Stomach (tissue), 9 donors: ENCODE measurements around the gene CAMSAP3. TPM values are rescaled to one million over a fixed set of nuclear protein-coding genes. Genes with fewer than 3 reads are reported as not detected.

Experiments used
- DNase-seq, 2 donors: peaks; one replicate each; pipeline versions ENCODE4 v3.0.0 to v3.0.0-alpha.2; 2013 to 2019
- H3K27ac ChIP-seq, 5 donors: fragments of 200-600 bp in 4 of 5; sonication (generic) in 4 of 5; one replicate each; pipeline ENCODE4 v1.5.1; 2013 to 2019; ENCODE audit warnings: mild to moderate bottlenecking in 1 of 5, moderate library complexity in 1 of 5
- H3K27me3 ChIP-seq, 3 donors: fragments of 200-600 bp; sonication (generic); one replicate each; pipeline ENCODE4 v1.5.1; 2017 to 2019; ENCODE audit warnings: mixed run types in 1 of 3
- H3K36me3 ChIP-seq, 4 donors: fragments of 200-600 bp; sonication (generic); 1 replicate in 3 of 4; 2 replicates in 1 of 4; pipeline ENCODE4 v1.5.1; 2016 to 2019
- H3K4me1 ChIP-seq, 4 donors: fragments of 200-600 bp; sonication (generic); one replicate each; pipeline ENCODE4 v1.5.1; 2016 to 2019
- H3K4me3 ChIP-seq, 4 donors: fragments of 200-600 bp; sonication (generic) in 3 of 4; one replicate each; pipeline ENCODE4 v1.5.1; 2016 to 2019; ENCODE audit warnings: mild to moderate bottlenecking in 1 of 4
- H3K9me3 ChIP-seq, 4 donors: fragments of 200-600 bp; sonication (generic); one replicate each; pipeline ENCODE4 v1.5.1; 2016 to 2019
- CTCF ChIP-seq, 7 experiments: fragments of 450-650 bp in 4 of 7; fragments of 200-600 bp in 3 of 7; sonication (generic) in 3 of 7; IDR thresholded peaks; one replicate each; pipeline ENCODE4 v1.5.1; 2016 to 2019; ENCODE audit warnings: antibody characterized with exemption in 7 of 7, control low read depth in 2 of 7, mild to moderate bottlenecking in 1 of 7
- EP300 ChIP-seq: sonication (generic); formaldehyde crosslinking; IDR thresholded peaks from one replicate; pipeline ENCODE4 v1.6.1; 2017; ENCODE audit warnings: antibody characterized with exemption
- POLR2A ChIP-seq, 4 donors: fragments of 450-650 bp; IDR thresholded peaks; one replicate each; pipeline ENCODE4 v1.6.1; 2016; ENCODE audit warnings: antibody characterized with exemption in 4 of 4, control low read depth in 2 of 4, mild to moderate bottlenecking in 1 of 4, moderate library complexity in 1 of 4
- POLR2AphosphoS5 ChIP-seq, 3 donors: sonication (generic); formaldehyde crosslinking; IDR thresholded peaks; one replicate each; pipeline ENCODE4 v1.6.1; 2016; ENCODE audit warnings: antibody characterized with exemption in 3 of 3
- WGBS, 5 donors: extraction: QIAGEN DNeasy Blood & Tissue Kit in 3 of 5; methylation state at CpG; one replicate each; pipeline versions ENCODE4 v1.1.5 to v1.1.7; 2013 to 2018; 5-methylcytosine and 5-hydroxymethylcytosine counted together
- intact Hi-C: fragments of 100-400 bp; cut with DNase I; formaldehyde crosslinking; loops from one replicate; pipeline ENCODE4 v1.15.1; 2023; ENCODE audit warnings: low total_unique reads
- polyA plus RNA-seq, 3 donors: library from polyadenylated mRNA; stranded (reverse); fragments of 200-250 nt; gene quantifications; one replicate each; pipeline ENCODE4 v1.2.3, GENCODE V29; 2013
- total RNA-seq, 5 donors: library from RNA; depleted of rRNA; stranded (reverse); fragments of >200 nt; gene quantifications; one replicate each; pipeline versions ENCODE4 v1.1.0 to v1.2.3, GENCODE V29; 2014 to 2016
- donor health status: healthy with polysubstance abuse.
- donor health status: Bipolar disorder and iron deficiency.
- donor health status: healthy.

The CAMSAP3 gene
- total and polyA plus RNA-seq, 8 donors, result 5.5 to 232 (median 32.2) TPM

DNA sequence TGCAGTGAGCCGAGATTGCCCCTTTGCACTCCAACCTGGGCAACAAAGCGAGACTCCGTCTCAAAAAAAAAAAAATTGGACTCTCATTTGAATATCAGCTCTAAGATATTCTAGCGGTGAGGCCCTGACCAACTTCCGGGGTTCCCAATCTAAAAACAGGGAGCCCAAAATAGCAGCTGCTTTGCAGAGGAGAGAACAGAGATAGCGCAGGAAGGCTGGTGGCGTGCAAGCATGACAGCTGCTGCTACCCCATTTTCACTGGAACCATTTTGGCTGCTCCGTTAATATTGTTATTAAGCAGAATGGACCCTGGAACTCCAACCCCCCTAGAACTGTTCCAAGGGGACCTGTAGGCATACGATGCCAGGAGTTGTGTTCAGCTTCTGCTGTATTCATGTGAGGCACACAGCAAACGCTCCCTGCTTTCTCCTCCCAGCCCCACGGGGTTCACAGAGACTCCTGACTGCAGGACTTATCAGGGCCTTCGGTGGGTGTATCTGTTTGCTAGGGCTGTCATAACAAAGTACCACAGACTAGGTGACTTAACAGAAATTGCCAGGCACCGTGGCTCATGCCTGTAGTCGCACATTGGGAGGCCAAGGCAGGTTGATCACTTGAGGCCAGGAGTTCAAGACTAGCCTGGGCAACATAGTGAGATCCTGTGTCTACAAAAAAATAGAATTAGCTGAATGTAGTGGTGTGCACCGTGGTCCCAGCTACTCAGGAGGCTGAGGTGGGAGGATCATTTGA lies 52.8 kb downstream of the CAMSAP3 start:
- Histone ChIP-seq H3K36me3 (peaks cover 0 to 34% (median 30%) of the 10 kb centered on the region in 4 donors), H3K27me3 (peaks cover 0 to 40% (median 0%) of the 10 kb centered on the region in 3 donors), H3K4me1 (peaks cover 0 to 31% (median 14%) of the 10 kb centered on the region in 4 donors), H3K9me3 (no peaks in the 10 kb centered on the region), H3K27ac (no peak overlapping the region), H3K4me3 (no peak overlapping the region)
- intact Hi-C loops, result no loop called here
- TF ChIP-seq POLR2AphosphoS5 (IDR thresholded peaks at IDR 0.05) (no peak), EP300 (no peak), CTCF (IDR thresholded peaks at IDR 0.05) (no peak), POLR2A (IDR thresholded peaks at IDR 0.05) (no peak)
- no peak for DNase-seq
- WGBS, 5 donors, result 67 to 85% (median 76%) methylated on average over 15 of the region's 15 CpGs

- peaks cover 0 to 33% (median 0%) of the 10 kb centered on the region in 3 donors for H3K27me3 ChIP-seq
- 33 to 45% (median 38%) methylated on average over 2 of the region's 2 CpGs for WGBS, 5 donors
- no peak overlapping the region for H3K27ac ChIP-seq
- no peak overlapping the region for H3K4me3 ChIP-seq
- no peak for TF ChIP-seq POLR2A (IDR thresholded peaks at IDR 0.05)
- no peak for TF ChIP-seq CTCF (IDR thresholded peaks at IDR 0.05)
- no peak for TF ChIP-seq EP300
- intact Hi-C loops, result loop anchor here (5.0 kb wide), 1 partner anchor 152 kb away; no protein-coding TSS in a partner anchor
- peaks cover 0 to 25% (median 22%) of the 10 kb centered on the region in 4 donors for H3K36me3 ChIP-seq
- H3K4me1 ChIP-seq, result peaks cover 0 to 17% (median 14%) of the 10 kb centered on the region in 4 donors
- no peaks in the 10 kb centered on the region for H3K9me3 ChIP-seq
- no peak for DNase-seq
These were observed 54.5 kb downstream of the CAMSAP3 start for GRCh38 chr19:7650148-7650547.

DNA sequence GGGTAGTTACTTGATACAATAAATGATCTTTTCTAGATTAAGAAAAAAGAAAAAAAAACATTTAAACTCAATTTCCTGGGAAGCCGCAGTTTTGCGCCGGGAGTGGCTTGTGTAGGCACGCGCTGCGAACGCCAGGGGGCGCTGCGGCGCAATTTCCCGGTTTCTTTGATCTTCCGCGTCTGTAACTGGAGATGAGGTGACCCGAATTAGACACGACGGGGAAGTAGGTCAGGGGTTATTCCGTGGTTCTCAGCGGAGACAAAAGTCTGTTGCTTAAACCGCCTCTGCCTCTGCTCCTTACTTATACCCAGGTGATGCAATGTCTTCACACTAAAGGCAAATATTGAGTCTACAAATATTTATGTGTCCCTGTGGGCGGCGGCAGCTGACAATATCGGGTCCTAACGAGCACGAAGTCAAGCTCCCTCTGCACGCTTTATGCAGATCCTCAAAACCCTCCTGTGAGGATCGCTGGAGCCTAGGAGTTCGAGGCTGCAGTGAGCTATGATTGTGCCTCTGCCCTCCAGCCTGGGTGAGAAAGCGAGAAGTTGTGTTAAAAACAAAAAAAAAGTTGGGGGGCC lies 56.5 kb downstream of the CAMSAP3 start:
- DNase-seq, result peak; percentile 91 to 93
- Histone ChIP-seq H3K4me3 (peak overlapping the region in 2 of 4 donors; percentile 13 to 29), H3K9me3 (no peaks in the 10 kb centered on the region), H3K36me3 (peaks cover 0 to 8% (median 6%) of the 10 kb centered on the region in 4 donors), H3K27me3 (peaks cover 0 to 13% (median 0%) of the 10 kb centered on the region in 3 donors), H3K27ac (peak overlapping the region in 4 of 5 donors; percentile 11 to 78 (median 47)), H3K4me1 (peaks cover 0 to 17% (median 14%) of the 10 kb centered on the region in 4 donors)
- peak in 6 of 7 experiments; percentile 63 to 99 (median 98) for TF ChIP-seq CTCF (IDR thresholded peaks at IDR 0.05)
- TF ChIP-seq EP300, result no peak
- TF ChIP-seq POLR2AphosphoS5 (IDR thresholded peaks at IDR 0.05), result peak in 2 of 3 donors; percentile 38 to 47
- intact Hi-C loops, result loop anchor here (5.0 kb wide), 1 partner anchor 150 kb away; no protein-coding TSS in a partner anchor
- 4 to 5% (median 4%) methylated on average over 28 of the region's 28 CpGs for WGBS, 5 donors

DNA sequence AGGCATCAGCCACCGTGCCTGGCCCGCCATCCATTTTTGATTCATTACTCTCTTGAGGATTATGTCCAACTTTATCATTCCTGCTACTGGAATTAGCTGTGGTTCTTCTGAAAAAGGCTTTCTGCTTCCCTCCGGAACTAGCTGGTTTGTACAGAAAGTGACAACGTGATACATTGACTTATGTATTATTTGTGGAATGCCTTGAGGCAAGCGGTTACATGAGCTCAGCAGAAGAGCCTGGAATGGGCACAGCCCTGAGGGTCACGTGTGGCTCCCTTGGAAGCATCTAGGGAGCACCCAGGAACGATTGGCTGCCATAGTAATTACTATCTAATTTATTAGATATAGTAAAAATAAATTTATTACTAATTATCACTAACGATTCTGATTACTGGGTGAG lies 58.7 kb downstream of the CAMSAP3 start:
- no peak for TF ChIP-seq POLR2AphosphoS5 (IDR thresholded peaks at IDR 0.05)
- no peak for TF ChIP-seq CTCF (IDR thresholded peaks at IDR 0.05)
- no peak for TF ChIP-seq POLR2A (IDR thresholded peaks at IDR 0.05)
- no peak for TF ChIP-seq EP300
- intact Hi-C loops, result loop anchor here (5.0 kb wide), 1 partner anchor 148 kb away; no protein-coding TSS in a partner anchor
- H3K27ac ChIP-seq, result peak overlapping the region in 1 of 5 donors; percentile 35
- no peaks in the 10 kb centered on the region for H3K36me3 ChIP-seq
- 49 to 63% (median 57%) methylated on average over 8 of the region's 8 CpGs for WGBS, 5 donors
- peaks cover 0 to 24% (median 14%) of the 10 kb centered on the region in 4 donors for H3K4me1 ChIP-seq
- peaks cover 0 to 16% (median 0%) of the 10 kb centered on the region in 3 donors for H3K27me3 ChIP-seq
- H3K9me3 ChIP-seq, result no peaks in the 10 kb centered on the region
- no peak overlapping the region for H3K4me3 ChIP-seq
- DNase-seq, result no peak
